ENCODE results near the gene KRTAP5-8. TPM values are rescaled to one million over a fixed set of nuclear protein-coding genes. Genes with fewer than 3 reads are reported as not detected.
"Not testable (repeated sequence)": the region's sequence is repeated elsewhere in the genome, so short reads cannot be mapped to it uniquely, and the experiment has no call there.

KRTAP5-8 gene
- total and polyA plus RNA-seq, 2 donors (not counting 3 experiments of a cell fraction or from before 2014, with no cell fraction given): 0.17 TPM; not detected in 1

GRCh38 chr11:71577469-71578004 is 39.7 kb downstream of the KRTAP5-8 start:
- no peak for DNase-seq (ENCODE audit: low read depth, low spot score)
- Histone ChIP-seq H3K4me3 (replicated peaks in 1 of 3; ENCODE audit: insufficient read depth in 1 of 3, low read depth in 1 of 3, low read length in 3 of 3) (no peak overlapping the region), H3K4me1 (ENCODE audit: control insufficient read depth, extremely low read depth, insufficient read depth, low read length) (no peaks in the 10 kb centered on the region), H3K9me1 (replicated peaks; ENCODE audit: control insufficient read depth, extremely low read depth, insufficient read depth, low read length) (no peaks in the 10 kb centered on the region), H2AFZ (ENCODE audit: low read depth, low read length) (no peak overlapping the region), H3K36me3 (ENCODE audit: control insufficient read depth in 2 of 2, extremely low read depth in 1 of 2, insufficient read depth in 2 of 2, low read length in 2 of 2) (no peaks in the 10 kb centered on the region), H3K27me3 (ENCODE audit: control insufficient read depth in 2 of 2, insufficient read depth in 2 of 2, low read length in 2 of 2) (peaks cover 0 to 2% of the 10 kb centered on the region in 2 experiments), H3K9me3 (replicated peaks; ENCODE audit: control insufficient read depth, insufficient read depth, low read length) (no peaks in the 10 kb centered on the region), H3K9ac (replicated peaks; ENCODE audit: extremely low read depth, insufficient read depth, low read length) (no peak overlapping the region), H3K27ac (ENCODE audit: insufficient read depth, low read depth, low read length) (no peak overlapping the region), H3K4me2 (ENCODE audit: insufficient read depth, low read length) (no peak overlapping the region), H3K79me2 (ENCODE audit: control insufficient read depth, insufficient read depth, low read length) (no peaks in the 10 kb centered on the region), H4K20me1 (replicated peaks; ENCODE audit: control insufficient read depth, extremely low read depth, insufficient read depth, low read length) (no peaks in the 10 kb centered on the region)
- dilution Hi-C loops (cut with MboI; ENCODE audit: extremely low pct_ligation_motif_present, low sequenced_read_pairs) (no loop called here), intact Hi-C loops (cut with micrococcal nuclease) (no loop called here)
- TF ChIP-seq JUN (IDR thresholded peaks at IDR 0.05; ENCODE audit: borderline replicate concordance, insufficient read depth, insufficient read length, low read depth) (no peak), EZH2 (IDR thresholded peaks at IDR 0.05; ENCODE audit: borderline replicate concordance, low read depth, low read length, severe bottlenecking) (no peak), CTCF (IDR thresholded peaks at IDR 0.05; ENCODE audit: extremely low read depth in 1 of 2, insufficient read depth in 1 of 2, low read depth in 1 of 2, low read length in 2 of 2) (no peak), POLR2A (IDR thresholded peaks at IDR 0.05; ENCODE audit: low read depth, low read length) (no peak), FOS (IDR thresholded peaks at IDR 0.05; ENCODE audit: borderline replicate concordance, insufficient read depth, low read length) (no peak), MAX (IDR thresholded peaks at IDR 0.05; ENCODE audit: insufficient read depth, insufficient read length) (no peak)
- POLR2A ChIA-PET: no interaction called here
- FAIRE-seq: no peak
- CTCF ChIA-PET: no interaction called here
- BruUV-seq (replicated peaks): no TSS peak

GRCh38 chr11:71579513-71579912 is 41.7 kb downstream of the KRTAP5-8 start:
- DNase-seq (ENCODE audit: low read depth, low spot score); intact Hi-C loops (cut with micrococcal nuclease); POLR2A ChIA-PET: not testable (repeated sequence)

More at GRCh38 chr11:71579513-71579912, 41.7 kb downstream of the KRTAP5-8 start:
- H3K9me1 ChIP-seq (replicated peaks; ENCODE audit: control insufficient read depth, extremely low read depth, insufficient read depth, low read length); FAIRE-seq; H3K36me3 ChIP-seq (ENCODE audit: control insufficient read depth in 2 of 2, extremely low read depth in 1 of 2, insufficient read depth in 2 of 2, low read length in 2 of 2); H3K27me3 ChIP-seq (ENCODE audit: control insufficient read depth in 2 of 2, insufficient read depth in 2 of 2, low read length in 2 of 2); H3K4me3 ChIP-seq (replicated peaks in 1 of 3; ENCODE audit: insufficient read depth in 1 of 3, low read depth in 1 of 3, low read length in 3 of 3); H3K4me2 ChIP-seq (ENCODE audit: insufficient read depth, low read length); H3K9ac ChIP-seq (replicated peaks; ENCODE audit: extremely low read depth, insufficient read depth, low read length); H3K27ac ChIP-seq (ENCODE audit: insufficient read depth, low read depth, low read length); BruUV-seq (replicated peaks); H3K9me3 ChIP-seq (replicated peaks; ENCODE audit: control insufficient read depth, insufficient read depth, low read length); H4K20me1 ChIP-seq (replicated peaks; ENCODE audit: control insufficient read depth, extremely low read depth, insufficient read depth, low read length); H3K4me1 ChIP-seq (ENCODE audit: control insufficient read depth, extremely low read depth, insufficient read depth, low read length); H2AFZ ChIP-seq (ENCODE audit: low read depth, low read length); dilution Hi-C loops (cut with MboI; ENCODE audit: extremely low pct_ligation_motif_present, low sequenced_read_pairs); H3K79me2 ChIP-seq (ENCODE audit: control insufficient read depth, insufficient read depth, low read length): not testable (repeated sequence)
- CTCF ChIA-PET: interaction anchor here (0.6 to 1.4 kb wide), 19 partner anchors 9 to 1109 kb away, joined by 3 to 28 read pairs (median 5); partner anchors contain the start of genes DHCR7, KRTAP5-10 and NADSYN1
